ENCODE data around the gene NHLRC4. TPM values are rescaled to one million over a fixed set of nuclear protein-coding genes. Genes with fewer than 3 reads are reported as not detected.

Gene NHLRC4
- total RNA-seq, 3 donors from 2014 or later: 0.26 to 0.82 (median 0.36) TPM

DNA sequence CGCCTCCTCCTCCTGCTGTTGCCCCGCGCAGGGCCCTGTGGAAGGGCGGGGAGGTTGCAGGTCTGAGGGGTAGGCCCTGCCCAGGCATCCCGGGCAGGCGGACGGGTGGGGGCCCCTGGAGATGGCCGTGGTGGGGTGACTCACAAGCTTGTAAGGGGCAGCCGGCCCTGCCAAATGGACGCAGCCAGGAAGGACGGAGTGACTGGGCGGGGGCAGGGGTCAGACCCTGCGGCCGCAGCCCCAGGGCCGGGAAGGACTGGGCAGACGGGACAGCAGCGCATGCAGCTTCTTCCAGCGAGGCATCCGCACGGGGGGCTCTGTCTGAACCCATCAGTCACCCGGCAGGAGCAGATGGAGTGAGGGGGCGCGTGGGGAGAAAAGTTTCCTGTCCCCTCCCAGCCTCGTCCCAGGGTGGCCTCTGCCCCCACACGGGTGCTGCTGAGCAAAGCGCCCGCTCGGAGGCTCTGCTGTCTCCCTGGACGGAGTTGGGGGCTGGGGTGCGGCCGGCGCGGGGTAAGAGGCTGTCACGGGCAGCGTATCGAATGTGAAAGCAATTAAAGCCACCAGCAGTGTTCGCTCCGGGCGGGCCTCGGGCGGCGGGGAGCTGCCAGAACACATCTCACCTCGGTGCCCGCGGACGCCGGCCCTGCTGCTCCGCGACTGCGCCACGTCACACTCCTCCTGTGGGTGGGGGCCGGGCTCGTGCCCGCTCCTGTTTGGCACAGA lies 12.0 kb upstream of the NHLRC4 start:
- ATAC-seq (peak; percentile 69), DNase-seq (no peak)
- TF ChIP-seq, protein P1, sequence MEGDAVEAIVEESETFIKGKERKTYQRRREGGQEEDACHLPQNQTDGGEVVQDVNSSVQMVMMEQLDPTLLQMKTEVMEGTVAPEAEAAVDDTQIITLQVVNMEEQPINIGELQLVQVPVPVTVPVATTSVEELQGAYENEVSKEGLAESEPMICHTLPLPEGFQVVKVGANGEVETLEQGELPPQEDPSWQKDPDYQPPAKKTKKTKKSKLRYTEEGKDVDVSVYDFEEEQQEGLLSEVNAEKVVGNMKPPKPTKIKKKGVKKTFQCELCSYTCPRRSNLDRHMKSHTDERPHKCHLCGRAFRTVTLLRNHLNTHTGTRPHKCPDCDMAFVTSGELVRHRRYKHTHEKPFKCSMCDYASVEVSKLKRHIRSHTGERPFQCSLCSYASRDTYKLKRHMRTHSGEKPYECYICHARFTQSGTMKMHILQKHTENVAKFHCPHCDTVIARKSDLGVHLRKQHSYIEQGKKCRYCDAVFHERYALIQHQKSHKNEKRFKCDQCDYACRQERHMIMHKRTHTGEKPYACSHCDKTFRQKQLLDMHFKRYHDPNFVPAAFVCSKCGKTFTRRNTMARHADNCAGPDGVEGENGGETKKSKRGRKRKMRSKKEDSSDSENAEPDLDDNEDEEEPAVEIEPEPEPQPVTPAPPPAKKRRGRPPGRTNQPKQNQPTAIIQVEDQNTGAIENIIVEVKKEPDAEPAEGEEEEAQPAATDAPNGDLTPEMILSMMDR (IDR thresholded peaks at IDR 0.05): no peak
- no peaks in the 10 kb centered on the region for H3K9me3 ChIP-seq
- H3K4me3 ChIP-seq: no peak overlapping the region
- no peaks in the 10 kb centered on the region for H3K36me3 ChIP-seq (ENCODE audit: low read depth)
- H3K4me1 ChIP-seq (ENCODE audit: low read depth): peaks cover 5% of the 10 kb centered on the region
- intact Hi-C loops (cut with DNase I, micrococcal nuclease): no loop called here

DNA sequence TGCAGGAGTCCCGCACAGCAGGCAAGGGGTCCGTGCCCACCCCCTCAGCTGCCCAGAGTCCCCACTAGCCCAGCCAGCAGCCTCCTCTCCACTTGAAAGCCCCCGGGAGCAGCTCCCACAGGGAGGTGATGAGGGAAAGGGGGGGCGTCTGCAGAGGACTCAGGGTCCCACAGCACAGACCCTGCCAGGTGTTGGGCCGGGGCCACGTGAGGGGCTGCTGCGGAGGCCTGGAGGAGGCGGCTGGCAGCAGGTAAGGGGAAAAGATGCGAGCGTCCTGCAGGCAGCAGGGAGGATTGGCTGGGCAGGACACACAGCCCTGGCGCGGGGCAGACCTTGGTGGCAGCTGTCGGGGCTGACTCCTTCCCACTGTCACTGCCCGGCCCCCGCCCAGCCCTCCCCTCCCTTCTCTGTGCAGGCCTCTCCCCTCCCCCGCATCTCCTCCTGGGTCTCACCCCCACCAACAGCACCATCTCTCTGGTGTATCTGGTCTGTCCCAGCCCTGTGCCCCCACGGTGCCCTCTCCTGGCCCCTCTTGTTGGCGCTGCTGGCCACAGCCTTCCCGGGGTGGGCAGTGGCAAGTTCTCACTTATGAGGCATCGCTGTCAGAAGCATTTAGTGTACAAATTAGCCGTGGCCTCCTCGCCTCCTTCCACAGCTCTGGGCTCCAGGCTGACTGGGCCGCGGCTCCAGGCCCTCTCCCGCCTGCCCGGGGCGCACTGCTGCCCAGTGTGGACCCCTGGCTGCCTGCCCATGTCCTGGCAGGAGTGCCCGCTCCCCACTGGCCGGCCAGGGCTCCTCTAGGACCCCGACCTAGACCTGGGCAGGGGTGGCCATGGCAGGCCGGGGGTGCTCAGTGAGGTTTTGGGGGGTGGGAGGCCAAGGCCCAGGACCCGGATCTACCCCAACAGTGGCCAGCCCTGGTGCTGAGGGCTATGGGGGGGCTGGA lies 11.0 kb upstream of the NHLRC4 start:
- H3K9me3 ChIP-seq: no peaks in the 10 kb centered on the region
- ATAC-seq: peak; percentile 2
- intact Hi-C loops (cut with DNase I, micrococcal nuclease): no loop called here
- no peak overlapping the region for H3K4me3 ChIP-seq
- TF ChIP-seq, protein P1 (IDR thresholded peaks at IDR 0.05): no peak
- no peaks in the 10 kb centered on the region for H3K36me3 ChIP-seq (ENCODE audit: low read depth)
- no peak for DNase-seq
- peaks cover 5% of the 10 kb centered on the region for H3K4me1 ChIP-seq (ENCODE audit: low read depth)

DNA sequence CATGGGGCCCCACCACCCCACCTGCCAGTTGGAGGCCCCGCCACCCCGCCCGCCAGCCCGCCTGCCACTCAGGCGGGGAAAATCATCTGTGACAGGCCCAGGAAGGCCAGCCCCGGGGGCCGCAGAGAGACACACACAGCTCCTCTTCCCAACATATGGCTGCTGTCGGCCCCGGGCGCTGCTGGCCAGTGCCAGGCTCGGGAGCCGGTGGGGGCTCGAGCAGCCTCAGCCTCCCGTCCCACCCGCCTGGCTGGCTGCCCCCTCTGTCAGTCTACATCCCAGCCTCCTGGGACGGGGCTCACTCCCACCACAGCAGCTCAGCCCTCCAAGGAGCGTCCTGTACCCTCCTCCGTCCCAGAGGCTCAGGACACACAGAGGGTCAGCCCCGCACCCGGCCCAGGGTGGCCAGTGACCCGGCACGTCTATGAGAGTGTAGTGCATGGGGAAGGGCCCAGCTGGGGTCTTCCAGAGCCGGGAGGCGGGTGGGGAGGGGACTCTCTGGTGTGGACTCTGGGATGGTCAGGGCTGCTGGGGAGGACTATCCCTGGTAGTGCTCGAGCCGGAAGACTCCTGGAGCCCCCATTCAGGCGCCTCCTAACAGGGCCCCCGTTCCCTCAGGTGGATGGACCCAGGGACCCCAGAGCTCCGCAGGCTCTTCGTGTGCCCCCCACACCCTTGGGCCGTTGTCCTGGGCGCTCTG lies 10.2 kb upstream of the NHLRC4 start:
- ATAC-seq: no peak
- H3K4me1 ChIP-seq (ENCODE audit: low read depth): peaks cover 5% of the 10 kb centered on the region

DNA sequence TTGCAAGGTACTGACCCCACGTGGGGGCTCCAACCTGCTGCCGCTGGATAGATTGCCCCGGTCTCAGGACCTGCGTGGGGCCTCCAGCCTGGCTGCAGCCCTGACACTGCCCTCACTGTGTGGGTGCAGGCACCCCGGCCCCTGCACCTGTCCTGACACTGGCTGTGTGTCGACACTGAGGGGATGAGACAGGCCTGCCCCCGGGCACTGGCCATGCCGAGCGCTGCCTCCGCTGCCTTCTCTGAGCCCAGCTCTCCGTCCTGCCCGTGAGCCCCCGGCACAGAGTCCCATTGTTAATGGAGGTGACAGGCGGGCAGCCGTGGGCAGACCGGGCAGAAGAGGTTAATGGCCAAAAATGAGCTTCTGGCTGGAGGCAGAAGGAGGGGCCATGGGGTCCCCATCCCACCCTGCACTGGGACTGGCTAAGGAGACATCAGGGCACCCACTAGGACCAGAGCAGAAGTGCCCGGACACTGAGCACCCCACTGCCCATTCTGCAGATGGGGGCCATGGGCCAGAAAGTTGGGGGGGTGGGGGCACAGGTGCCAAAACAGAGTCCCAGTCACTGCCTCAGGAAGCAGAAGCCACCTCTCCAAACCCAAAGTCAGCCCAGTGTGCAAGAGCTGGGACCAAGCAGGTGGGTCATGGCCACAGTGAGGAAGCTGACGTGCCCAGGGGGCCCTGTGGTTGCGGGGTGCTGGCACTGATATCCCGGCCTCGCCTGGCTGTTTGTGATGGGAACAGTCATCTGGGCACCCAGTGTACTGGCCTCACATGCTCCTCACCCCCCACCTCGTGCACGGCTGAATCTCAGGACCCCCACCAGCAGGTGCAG lies 9.1 kb upstream of the NHLRC4 start:
- intact Hi-C loops (cut with DNase I, micrococcal nuclease): no loop called here
- DNase-seq (no peak), ATAC-seq (no peak)
- no peaks in the 10 kb centered on the region for H3K9me3 ChIP-seq
- H3K4me1 ChIP-seq (ENCODE audit: low read depth): peaks cover 5% of the 10 kb centered on the region
- no peak overlapping the region for H3K4me3 ChIP-seq
- H3K36me3 ChIP-seq (ENCODE audit: low read depth): no peaks in the 10 kb centered on the region
- TF ChIP-seq, protein P1 (IDR thresholded peaks at IDR 0.05): no peak

More for the DNA sequence above, 10.2 kb upstream of the NHLRC4 start:
- H3K4me3 ChIP-seq: no peak overlapping the region
- no peak for DNase-seq
- TF ChIP-seq, protein P1 (IDR thresholded peaks at IDR 0.05): no peak
- H3K36me3 ChIP-seq (ENCODE audit: low read depth): no peaks in the 10 kb centered on the region
- intact Hi-C loops (cut with DNase I, micrococcal nuclease): no loop called here
- H3K9me3 ChIP-seq: no peaks in the 10 kb centered on the region
